Posterior vena cava (tissue), 2 donors: ENCODE measurements around the gene ATM. TPM values are rescaled to one million over a fixed set of nuclear protein-coding genes. Genes with fewer than 3 reads are reported as not detected.
A peak's percentile ranks its signal among the peaks of the same experiment; 100 is the strongest.

ENCODE experiments used
- DNase-seq: peaks from one replicate; pipeline ENCODE4 v3.0.0-alpha.2; 2020; ENCODE audit warnings: low spot score
- intact Hi-C, 2 donors: fragments of 100-400 bp; cut with DNase I; formaldehyde crosslinking; loops; one replicate each; pipeline versions ENCODE4 v1.14.1 to v1.14.2; 2022 to 2023
- long read RNA-seq, 2 donors: library from polyadenylated mRNA; unstranded; transcript quantifications; one replicate each; pipeline ENCODE4 v2.0.0, GENCODE V29; 2020 to 2021
- total RNA-seq, 2 donors: library from RNA; stranded (reverse); fragmentation: NEBNext Ultra II Directional; extraction: Animal tissue kit (Norgen Biotek cat#: 25700); gene quantifications; one replicate each; pipeline ENCODE4 v1.2.1, GENCODE V29; 2021
- donor health status: DM: yes; HTN: yes; CAD: no.
- donor health status: DM: yes; HTN: yes; CAD: no.

The ATM gene, protein sequence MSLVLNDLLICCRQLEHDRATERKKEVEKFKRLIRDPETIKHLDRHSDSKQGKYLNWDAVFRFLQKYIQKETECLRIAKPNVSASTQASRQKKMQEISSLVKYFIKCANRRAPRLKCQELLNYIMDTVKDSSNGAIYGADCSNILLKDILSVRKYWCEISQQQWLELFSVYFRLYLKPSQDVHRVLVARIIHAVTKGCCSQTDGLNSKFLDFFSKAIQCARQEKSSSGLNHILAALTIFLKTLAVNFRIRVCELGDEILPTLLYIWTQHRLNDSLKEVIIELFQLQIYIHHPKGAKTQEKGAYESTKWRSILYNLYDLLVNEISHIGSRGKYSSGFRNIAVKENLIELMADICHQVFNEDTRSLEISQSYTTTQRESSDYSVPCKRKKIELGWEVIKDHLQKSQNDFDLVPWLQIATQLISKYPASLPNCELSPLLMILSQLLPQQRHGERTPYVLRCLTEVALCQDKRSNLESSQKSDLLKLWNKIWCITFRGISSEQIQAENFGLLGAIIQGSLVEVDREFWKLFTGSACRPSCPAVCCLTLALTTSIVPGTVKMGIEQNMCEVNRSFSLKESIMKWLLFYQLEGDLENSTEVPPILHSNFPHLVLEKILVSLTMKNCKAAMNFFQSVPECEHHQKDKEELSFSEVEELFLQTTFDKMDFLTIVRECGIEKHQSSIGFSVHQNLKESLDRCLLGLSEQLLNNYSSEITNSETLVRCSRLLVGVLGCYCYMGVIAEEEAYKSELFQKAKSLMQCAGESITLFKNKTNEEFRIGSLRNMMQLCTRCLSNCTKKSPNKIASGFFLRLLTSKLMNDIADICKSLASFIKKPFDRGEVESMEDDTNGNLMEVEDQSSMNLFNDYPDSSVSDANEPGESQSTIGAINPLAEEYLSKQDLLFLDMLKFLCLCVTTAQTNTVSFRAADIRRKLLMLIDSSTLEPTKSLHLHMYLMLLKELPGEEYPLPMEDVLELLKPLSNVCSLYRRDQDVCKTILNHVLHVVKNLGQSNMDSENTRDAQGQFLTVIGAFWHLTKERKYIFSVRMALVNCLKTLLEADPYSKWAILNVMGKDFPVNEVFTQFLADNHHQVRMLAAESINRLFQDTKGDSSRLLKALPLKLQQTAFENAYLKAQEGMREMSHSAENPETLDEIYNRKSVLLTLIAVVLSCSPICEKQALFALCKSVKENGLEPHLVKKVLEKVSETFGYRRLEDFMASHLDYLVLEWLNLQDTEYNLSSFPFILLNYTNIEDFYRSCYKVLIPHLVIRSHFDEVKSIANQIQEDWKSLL (N-terminal part only)
- total RNA-seq = 10 to 100 TPM; 60.5 to 77.7 TPM
- long read RNA-seq, donor 1, partial matches to known transcripts = 1 of 4 reads
- long read RNA-seq, donor 1, other reads (novel, unspliced or antisense) = 3 of 4 reads
- long read RNA-seq, donor 2, partial matches to known transcripts = 4 of 9 reads
- long read RNA-seq, donor 2, other reads (novel, unspliced or antisense) = 5 of 9 reads

DNA sequence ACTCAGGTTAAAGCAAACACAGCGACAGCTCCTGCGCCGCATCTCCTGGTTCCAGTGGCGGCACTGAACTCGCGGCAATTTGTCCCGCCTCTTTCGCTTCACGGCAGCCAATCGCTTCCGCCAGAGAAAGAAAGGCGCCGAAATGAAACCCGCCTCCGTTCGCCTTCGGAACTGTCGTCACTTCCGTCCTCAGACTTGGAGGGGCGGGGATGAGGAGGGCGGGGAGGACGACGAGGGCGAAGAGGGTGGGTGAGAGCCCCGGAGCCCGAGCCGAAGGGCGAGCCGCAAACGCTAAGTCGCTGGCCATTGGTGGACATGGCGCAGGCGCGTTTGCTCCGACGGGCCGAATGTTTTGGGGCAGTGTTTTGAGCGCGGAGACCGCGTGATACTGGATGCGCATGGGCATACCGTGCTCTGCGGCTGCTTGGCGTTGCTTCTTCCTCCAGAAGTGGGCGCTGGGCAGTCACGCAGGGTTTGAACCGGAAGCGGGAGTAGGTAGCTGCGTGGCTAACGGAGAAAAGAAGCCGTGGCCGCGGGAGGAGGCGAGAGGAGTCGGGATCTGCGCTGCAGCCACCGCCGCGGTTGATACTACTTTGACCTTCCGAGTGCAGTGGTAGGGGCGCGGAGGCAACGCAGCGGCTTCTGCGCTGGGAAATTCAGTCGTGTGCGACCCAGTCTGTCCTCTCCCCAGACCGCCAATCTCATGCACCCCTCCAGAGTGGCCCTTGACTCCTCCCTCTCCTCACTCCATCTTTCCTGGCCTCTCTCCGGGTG, at the start of gene ATM, which contains the start of gene NPAT:
Gene ATM (plus strand): TSS at position 494 of the 774 bp plus-strand sequence. CDS start 4,558 bp downstream, outside the sequence.
Gene NPAT (minus strand): TSS at position 65 of the 774 bp plus-strand sequence. CDS start 102 bp downstream, outside the sequence.
- DNase-seq = peak; percentile 100
- intact Hi-C loops = loop anchor here in 1 of 2 donors (5.0 kb wide), 1 partner anchor 105 kb away; no protein-coding TSS in a partner anchor

DNA sequence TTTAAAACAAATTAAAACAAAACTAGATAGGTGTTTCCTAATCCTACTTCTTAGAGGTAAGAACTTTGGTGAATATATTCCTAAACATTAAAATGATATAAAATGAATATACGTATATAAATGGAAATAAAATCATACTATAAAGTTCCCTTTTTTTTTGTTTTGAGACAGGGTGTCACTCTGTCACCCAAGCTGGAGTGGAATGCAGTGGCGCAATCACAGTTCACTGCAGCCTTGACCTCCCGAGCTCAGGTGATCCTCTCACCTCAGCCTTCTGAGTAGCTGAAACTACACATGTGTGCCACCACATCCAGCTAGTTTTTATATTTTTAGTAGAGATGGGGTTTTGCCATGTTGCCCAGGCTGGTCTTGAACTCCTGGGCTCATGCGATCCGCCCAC, 45.3 kb upstream of the ATM start:
- no peak for DNase-seq
- intact Hi-C loops = no loop called here

DNA sequence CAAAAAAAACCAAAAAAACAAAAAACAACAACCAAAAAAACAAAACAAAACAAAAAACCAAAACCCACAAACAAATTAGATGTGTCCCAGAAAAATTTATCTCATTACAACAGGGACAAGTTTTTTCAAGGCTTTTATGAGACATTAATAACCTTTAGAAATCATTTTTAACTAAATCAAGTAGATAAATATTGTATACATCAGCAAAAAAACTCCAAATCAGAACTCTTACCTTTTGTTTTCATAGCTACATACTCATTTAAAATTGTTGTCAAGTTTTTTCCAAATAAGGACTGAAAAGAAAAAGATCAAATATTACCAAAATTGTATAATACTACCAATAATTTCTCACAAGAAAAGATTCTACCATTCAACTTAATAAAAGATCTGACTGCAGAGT, 29.1 kb upstream of the ATM start:
- no peak for DNase-seq
- intact Hi-C loops = no loop called here

DNA sequence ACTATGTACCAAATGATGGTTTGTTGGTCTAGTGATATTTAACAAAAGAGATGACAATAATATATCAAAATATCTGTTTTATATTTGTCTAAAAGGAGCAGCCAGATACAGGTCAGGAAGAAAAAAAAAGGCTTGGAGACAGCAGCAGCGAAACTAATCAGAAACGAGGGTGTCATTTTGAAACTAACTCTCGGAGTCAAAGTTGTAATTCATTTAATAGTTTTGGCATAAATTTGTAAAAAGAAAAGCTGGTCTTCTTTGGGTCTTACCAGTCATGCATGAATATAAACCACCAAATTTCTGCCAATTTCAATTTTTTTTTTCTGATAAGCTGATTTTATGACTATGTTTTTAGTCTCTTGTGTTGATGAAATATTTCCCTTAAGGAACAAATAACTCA, 26.0 kb upstream of the ATM start:
- intact Hi-C loops = no loop called here
- DNase-seq = no peak

DNA sequence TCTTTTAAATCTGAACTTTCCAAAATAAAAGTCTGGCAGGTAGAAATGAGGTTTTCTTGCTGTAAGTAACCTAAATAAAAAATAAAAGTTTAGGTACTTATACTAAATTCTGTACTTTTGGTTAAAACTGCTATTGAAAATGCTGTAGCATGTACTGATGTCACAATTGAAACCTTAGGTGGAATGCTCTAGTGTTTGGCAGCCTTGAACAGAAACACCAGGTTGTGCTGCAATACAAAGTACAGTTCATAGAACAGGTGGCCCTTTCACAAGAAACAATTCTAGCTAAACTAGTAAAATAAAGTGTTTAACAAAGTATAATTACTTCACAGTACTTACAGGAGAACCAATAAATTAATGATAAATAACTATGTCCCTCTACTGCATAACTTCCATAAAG, 25.5 kb upstream of the ATM start:
- intact Hi-C loops = no loop called here
- DNase-seq = no peak

DNA sequence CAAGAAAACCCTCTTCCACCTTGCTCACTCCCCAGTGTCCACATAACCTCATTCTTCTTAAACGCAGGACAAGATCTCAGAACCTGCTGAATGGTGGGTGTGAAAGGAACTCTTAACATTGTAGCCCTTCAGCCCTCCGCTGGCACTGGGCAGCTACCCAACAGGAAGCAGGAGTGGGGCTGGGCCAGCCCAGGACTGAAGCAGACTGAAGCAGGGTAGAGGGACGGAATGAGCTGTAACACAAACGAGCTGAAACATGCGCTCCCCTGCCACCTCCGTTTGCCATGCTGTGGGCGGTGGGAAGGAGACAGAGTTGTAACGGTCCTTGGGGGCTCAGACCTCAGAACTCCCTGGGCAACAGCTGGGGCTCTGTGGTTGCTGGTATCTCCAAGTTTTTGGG, 24.0 kb upstream of the ATM start:
- intact Hi-C loops = no loop called here
- no peak for DNase-seq

DNA sequence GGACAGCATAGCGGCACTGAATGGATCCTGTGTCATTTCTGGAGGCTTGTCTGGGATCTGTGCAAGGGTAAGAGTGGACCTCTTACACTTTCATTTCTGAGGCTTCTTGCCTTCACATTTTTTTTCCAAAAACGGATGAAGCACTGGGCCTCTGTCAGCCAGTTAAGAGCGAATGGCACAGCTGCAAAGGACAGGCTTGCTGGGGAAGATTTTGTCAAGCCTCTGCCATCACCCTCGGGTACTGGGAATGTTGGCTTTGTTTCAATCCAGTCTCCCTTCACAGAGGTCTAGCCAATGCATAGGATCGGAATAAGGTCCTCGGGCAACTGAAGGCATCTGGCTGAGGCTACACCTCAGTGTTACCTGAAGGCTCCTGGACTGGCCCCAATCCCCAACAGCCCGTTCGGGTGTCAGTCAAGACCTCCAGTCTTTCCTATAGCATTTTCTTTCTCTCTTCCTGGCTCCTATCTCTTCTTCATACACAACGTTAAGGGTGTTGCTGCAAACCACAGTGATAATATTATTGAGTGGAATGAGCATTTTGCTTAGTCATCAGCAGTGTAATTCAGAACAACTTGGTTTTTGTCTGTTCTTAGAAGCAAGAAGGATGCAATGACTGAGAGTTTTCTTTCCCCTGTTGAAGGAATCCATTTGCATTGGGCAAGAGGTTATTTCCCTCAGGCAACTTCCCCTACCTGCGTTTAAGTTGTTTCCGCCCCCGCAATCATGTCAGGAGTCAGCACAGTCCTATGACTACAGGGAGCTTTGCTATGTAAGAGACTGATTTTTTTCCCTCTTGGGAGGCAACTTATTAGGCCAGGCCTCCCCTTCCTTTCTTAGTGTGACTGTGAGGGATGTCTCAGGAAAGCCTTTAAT, 23.2 kb upstream of the ATM start:
- intact Hi-C loops = no loop called here
- no peak for DNase-seq

DNA sequence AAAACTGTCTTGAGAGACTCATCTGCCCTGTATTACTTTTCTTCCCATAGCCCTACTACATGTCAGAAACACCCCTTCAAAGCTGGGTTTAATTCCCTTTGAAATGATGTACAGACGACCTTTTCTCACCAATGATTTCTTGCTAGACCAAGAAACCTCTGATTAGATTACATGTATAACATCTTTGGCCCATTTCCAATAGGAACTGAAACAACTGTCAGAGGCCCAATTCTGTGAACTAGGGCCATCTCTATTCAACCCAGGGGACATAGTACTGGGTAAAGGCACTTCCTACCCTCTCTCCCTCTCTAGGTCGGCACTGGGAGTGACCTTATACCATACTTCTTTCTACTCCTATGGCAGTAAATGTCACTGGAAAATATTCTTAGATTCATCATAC, 19.8 kb upstream of the ATM start:
- no peak for DNase-seq
- intact Hi-C loops = no loop called here

DNA sequence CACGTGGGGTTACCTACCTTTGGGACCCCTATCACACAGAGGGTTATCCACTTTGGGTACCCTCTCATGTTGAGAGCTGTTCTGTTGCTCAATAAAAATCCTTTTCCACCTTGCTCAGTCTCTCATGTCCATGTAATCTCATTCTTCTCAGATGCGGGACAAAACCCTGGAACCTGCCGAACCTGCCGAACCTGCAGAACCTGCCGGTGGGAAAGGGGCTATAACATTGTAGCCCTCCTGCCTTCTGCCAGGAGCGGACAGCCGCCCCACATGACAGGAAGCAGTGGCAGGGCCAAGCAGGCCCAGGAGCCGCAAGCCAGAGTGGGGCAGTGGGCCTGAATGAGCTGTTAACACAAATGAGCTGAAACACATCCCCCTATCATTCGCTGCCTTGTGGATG, 18.5 kb upstream of the ATM start:
- no peak for DNase-seq
- intact Hi-C loops = no loop called here

DNA sequence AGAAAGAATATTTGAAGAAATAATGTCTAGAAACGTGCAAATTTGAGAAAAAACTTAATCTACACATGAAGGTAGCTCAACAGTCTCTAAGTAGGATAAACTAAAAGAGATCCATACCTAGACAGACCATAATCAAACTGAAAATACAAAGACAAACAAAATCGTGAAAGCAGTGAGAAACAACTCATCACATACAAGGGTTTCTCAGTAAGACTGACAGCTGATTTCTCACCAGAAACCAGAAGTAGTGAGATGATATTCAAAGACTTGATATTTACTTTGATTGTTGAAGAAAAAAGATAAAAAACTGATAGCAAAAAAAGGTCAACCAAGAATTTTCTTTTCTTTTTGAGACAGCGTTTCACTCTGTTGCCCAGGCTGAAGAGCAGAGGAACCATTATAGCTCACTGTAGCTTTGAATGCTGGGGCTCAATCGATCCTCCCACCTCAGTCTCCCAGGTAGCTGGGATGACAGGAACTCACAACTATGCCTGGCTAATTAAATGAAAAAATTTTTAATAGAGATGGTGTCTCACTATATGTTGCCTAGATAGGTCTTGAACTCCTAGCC, 17.9 kb upstream of the ATM start:
- no peak for DNase-seq
- intact Hi-C loops = no loop called here

DNA sequence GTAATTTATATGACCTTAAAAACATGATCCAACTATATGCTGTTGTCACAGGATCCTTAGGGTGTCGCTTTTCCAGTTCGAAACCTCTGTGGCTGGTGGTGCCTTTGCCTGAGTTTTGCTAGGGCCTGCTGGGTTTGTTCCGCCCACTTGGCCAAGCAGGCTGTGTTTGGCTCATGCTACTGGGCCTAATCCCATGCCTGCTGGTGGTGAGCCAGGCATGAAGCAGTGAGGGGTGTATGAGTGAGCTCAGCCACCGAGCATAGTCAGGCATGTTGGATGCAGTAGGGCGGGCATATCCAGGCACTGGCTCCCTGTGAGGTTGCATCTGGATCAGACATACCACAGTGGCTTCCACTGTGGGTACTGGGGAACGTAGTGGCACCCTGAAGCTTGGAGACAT, 16.7 kb upstream of the ATM start:
- intact Hi-C loops = no loop called here
- DNase-seq = peak; percentile 81

DNA sequence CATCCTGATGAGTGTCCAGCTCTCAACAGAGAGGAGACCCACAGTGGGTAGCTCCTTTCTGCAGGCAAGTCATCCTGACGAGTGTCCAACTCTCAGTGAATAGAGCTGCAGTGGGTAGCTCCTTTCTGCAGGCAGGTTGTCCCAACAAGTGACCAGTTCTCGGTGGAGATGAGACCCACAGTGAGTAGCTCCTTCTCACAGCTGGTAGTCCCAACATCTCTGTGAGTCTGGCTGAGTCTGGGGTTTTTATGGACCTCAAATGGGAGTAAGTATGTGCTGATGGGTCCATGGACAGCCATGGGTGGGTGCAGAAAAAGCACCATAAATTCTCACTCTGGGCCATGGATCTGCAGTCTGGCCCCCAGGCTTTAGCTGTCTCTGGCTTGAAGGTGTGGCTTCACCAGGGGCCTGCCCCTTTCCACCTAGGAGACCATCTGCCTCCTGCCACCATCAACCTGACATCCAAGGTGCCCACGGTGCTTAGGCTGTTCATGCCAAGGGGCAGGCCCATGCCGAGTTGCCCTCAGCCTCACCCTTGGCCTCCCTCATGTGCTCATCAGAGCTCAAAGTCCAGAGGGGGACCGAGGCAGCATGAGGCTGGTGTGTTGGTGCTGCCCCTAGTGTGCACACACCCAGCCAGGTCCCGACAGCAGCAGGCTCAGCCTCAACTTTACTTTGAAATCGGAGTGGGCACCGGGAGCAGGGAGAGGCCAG, 15.7 kb upstream of the ATM start:
- intact Hi-C loops = no loop called here
- no peak for DNase-seq

DNA sequence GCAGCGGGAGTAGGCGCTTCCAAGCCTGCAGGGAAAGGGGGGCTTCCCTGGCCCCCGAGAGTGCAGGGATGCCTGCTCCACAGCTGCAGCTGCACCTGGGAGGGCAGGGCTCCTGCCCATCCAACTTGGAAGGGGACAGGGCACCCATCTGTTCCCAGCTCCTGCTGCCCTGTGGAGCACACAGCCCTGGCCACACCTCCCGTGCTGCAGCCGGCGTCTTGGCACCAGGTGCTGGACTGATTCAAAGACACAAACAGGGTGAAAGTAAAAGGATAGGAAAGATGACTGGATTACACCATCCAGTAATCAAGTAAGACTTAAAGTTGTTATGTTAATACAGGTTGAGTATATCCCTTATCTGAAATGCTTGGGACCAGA, 15.2 kb upstream of the ATM start:
- no peak for DNase-seq
- intact Hi-C loops = no loop called here

DNA sequence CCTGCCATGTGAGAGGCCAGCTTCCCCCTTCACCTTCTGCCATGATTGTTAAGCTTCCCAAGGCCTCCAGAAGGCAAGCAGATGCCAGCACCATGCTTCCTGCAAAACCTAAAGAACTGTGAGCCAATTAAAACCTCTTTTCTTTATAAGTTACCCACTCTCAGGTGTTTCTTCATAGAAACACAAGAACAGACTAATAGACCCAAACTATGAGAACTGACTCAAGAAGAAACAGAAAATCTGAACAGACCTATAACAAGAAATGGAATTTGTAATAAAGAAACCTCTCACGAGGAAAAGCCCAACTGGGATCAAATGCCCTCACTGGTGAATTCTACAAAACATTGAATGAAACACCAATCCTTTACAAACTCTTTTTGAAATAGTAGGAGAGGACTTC, 12.4 kb upstream of the ATM start:
- intact Hi-C loops = no loop called here
- DNase-seq = no peak

DNA sequence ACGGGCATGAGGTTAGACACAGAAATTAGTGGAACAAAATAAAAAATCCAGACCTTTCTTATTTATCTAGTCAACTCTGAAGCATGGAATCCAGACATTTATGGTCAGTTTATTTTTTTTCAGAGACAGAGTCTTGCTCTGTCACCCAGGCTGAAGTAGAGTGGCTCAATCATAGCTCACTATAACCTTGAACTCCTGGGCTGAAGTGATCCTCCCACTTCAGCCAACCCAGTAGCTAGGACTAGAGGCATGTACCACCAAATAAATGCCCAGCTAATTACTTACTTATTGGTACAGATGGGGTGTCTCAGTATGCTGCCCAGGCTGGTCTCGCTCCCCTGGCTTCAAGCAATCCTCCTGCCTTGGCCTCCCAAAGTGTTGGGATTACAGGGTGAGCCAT, 9.1 kb upstream of the ATM start:
- intact Hi-C loops = no loop called here
- no peak for DNase-seq

DNA sequence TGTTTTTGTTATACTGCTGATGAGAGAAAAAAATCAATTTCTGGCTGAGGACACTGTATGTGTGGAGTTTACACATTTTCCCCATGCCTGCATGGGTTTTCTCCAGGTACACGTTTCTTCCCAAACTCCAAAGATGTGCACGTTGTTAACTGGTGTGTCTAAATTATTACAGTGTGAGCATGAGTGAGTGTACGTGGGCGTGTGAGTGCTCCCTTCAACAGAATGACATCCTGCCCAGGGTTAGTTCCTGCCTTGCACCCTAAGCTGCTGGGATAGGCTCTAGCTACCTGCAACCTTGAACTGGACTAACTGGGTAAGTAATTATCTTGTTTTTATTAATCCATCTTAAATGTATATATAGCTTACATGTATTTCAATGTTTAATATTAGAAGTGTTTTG, 5.9 kb upstream of the ATM start:
- intact Hi-C loops = no loop called here
- no peak for DNase-seq

DNA sequence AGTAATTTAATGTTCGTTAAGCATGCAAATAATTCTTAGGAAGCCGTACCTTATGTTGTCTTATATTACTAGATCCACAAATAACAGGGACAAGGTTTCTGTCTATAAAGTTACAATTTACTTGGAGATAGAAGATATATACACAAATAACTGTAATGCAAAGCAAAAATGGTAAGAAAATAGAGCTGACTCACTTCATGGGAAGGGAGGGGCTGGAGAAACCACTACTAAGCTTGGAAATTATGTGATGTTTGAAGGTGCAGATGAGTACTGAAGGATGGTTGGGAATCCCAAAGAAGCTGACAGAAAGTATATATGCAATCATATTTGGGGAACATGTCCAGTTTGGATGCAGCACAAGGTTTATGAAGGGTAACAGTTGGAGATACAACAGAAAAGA, 4.4 kb upstream of the ATM start:
- intact Hi-C loops = no loop called here
- no peak for DNase-seq
